ENCODE measurements around the gene COMMD1. TPM values are rescaled to one million over a fixed set of nuclear protein-coding genes. Genes with fewer than 3 reads are reported as not detected.
"Not testable (repeated sequence)": the region's sequence is repeated elsewhere in the genome, so short reads cannot be mapped to it uniquely, and the experiment has no call there.

The COMMD1 gene
- total RNA-seq: 43.0 TPM

DNA sequence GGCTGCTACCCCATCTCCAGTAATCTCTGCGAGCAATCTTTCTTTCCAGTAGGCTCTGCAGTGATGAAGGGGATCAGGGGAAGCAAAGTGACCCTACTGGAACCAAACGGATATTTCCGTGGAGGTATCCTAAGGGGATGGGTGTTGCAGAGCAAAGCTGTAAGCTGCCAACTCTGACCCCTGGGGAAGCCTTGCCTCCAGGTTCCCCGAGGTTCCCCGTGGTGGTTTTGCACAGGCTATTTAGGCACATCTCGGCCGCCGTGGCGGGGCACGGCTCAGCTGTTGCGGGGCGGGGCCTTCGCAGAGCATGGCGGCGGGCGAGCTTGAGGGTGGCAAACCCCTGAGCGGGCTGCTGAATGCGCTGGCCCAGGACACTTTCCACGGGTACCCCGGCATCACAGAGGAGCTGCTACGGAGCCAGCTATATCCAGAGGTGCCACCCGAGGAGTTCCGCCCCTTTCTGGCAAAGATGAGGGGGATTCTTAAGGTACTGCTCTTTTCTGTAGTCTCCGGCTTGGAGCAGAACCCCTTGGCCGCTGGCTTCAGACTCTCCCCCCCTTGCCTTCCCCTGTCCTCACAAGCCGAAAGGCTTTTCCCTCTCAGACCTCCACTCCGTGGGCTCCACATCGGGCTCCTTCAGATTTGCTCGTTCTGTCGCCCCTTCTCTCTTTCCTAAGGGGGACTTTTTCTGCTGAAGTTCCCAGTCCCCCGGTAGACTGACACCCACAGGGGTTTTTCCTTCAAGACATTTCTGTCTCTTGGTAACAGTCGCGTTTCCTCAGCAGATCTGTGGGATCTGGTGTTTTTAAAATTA, at the start of gene COMMD1:
Gene COMMD1 (plus strand): TSS at position 303 of the 814 bp plus-strand sequence. CDS start 5 bp downstream, at position 308.
- Histone ChIP-seq H3K36me3 (no peaks in the 10 kb centered on the region), H3K27ac (peak within 1 kb of the TSS; percentile 71), H3K4me3 (peak within 1 kb of the TSS; percentile 82 to 85), H3K4me1 (peaks cover 19% of the 10 kb centered on the region), H3K9me3 (no peaks in the 10 kb centered on the region), H3K27me3 (no peaks in the 10 kb centered on the region)
- peak in 1 of 2 donors; percentile 90 for DNase-seq (ENCODE audit: extremely low spot score in 2 of 2)
- intact Hi-C loops (cut with DNase I): no loop called here
- TF ChIP-seq POLR2A (IDR thresholded peaks at IDR 0.05) (peak in 1 of 2 donors; percentile 15), POLR2AphosphoS5 (IDR thresholded peaks at IDR 0.05; ENCODE audit: insufficient read depth in 1 of 2, low read depth in 1 of 2) (peak; percentile 72 to 74)
- TF ChIP-seq, protein P1, sequence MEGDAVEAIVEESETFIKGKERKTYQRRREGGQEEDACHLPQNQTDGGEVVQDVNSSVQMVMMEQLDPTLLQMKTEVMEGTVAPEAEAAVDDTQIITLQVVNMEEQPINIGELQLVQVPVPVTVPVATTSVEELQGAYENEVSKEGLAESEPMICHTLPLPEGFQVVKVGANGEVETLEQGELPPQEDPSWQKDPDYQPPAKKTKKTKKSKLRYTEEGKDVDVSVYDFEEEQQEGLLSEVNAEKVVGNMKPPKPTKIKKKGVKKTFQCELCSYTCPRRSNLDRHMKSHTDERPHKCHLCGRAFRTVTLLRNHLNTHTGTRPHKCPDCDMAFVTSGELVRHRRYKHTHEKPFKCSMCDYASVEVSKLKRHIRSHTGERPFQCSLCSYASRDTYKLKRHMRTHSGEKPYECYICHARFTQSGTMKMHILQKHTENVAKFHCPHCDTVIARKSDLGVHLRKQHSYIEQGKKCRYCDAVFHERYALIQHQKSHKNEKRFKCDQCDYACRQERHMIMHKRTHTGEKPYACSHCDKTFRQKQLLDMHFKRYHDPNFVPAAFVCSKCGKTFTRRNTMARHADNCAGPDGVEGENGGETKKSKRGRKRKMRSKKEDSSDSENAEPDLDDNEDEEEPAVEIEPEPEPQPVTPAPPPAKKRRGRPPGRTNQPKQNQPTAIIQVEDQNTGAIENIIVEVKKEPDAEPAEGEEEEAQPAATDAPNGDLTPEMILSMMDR (IDR thresholded peaks at IDR 0.05): peak in 1 of 3 experiments; percentile 17

DNA sequence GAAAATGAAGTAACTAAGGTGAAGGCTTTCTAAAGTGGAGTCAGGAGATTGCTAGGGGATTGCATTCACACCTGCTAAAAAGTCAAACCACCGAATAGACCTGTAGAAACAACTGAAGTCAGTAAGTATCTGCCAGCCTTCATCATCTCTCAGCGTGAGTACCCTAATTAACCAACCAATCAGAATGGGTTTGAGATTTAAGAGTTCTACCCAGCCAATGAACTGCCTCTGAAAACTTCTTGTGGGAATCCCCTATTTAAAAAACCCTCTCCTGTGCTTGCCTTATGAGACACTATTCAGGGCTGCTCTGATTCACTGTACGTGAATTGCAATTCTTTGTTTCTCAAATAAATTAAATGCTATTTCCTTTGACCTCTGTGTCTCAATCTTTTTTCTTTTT, 48.2 kb upstream of the COMMD1 start:
- intact Hi-C loops (cut with DNase I): no loop called here
- DNase-seq (ENCODE audit: extremely low spot score in 2 of 2): no peak
- Histone ChIP-seq H3K4me1 (peaks cover 9% of the 10 kb centered on the region), H3K9me3 (no peaks in the 10 kb centered on the region), H3K27me3 (no peaks in the 10 kb centered on the region), H3K27ac (no peak overlapping the region), H3K4me3 (no peak overlapping the region), H3K36me3 (no peaks in the 10 kb centered on the region)
- TF ChIP-seq, protein P1 (IDR thresholded peaks at IDR 0.05): no peak
- no peak for TF ChIP-seq POLR2AphosphoS5 (IDR thresholded peaks at IDR 0.05; ENCODE audit: insufficient read depth in 1 of 2, low read depth in 1 of 2)
- no peak for TF ChIP-seq POLR2A (IDR thresholded peaks at IDR 0.05)

DNA sequence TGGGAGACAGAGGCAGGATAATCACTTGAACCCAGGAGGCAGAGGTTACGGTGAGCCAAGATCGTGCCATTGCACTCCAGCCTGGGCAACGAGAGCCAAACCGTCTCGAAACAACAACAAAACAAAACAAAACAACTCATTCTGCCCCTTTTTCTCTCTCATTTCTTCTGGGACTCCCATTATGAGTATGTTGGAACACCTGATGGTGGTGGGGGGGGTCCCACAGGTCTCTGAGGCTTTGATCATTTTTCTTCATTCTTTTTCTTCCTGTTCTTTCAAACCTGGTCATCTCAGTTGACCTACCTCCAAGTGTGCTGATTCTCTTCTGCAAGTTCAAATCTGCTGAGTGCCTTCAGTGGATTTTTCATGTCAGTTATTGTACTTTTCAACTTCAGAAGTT, 43.4 kb upstream of the COMMD1 start:
- no peaks in the 10 kb centered on the region for H3K4me1 ChIP-seq
- TF ChIP-seq POLR2AphosphoS5 (IDR thresholded peaks at IDR 0.05; ENCODE audit: insufficient read depth in 1 of 2, low read depth in 1 of 2) (no peak), POLR2A (IDR thresholded peaks at IDR 0.05) (no peak)
- TF ChIP-seq, protein P1 (IDR thresholded peaks at IDR 0.05): no peak
- no peak for DNase-seq (ENCODE audit: extremely low spot score in 2 of 2)
- H3K36me3 ChIP-seq: peaks cover 0 to 16% of the 10 kb centered on the region in 2 donors
- H3K4me3 ChIP-seq: no peak overlapping the region
- H3K9me3 ChIP-seq: no peaks in the 10 kb centered on the region
- no peak overlapping the region for H3K27ac ChIP-seq
- no peaks in the 10 kb centered on the region for H3K27me3 ChIP-seq
- intact Hi-C loops (cut with DNase I): no loop called here

DNA sequence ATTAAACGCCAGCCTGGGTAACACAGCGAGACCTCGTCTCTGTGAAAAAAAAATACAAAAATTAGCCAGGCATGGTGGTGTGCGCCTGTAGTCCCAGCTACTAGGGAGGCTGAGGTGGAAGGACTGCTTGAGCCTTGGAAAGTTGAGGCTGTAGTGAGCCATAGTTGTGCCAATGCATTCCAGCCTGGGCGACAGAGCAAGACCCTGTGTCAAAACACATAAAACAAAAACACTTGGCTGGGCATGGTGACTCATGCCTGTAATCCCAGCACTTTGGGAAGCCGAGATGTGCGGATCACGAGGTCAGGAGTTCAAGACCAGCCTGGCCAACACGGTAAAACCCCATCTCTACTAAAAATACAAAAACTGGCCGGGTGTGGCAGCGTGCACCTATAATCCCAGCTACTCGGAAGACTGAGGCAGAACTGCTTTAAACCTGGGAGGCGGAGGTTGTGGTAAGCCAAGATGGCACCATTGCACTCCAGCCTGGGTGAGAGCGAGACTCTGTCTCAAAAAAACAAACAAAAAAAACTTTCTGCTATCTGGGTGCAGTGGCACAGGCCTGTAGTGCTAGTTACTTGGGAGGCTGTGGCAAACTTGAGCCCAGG, 38.9 kb upstream of the COMMD1 start:
- H3K27me3 ChIP-seq; H3K4me3 ChIP-seq; H3K4me1 ChIP-seq; H3K9me3 ChIP-seq; DNase-seq (ENCODE audit: extremely low spot score in 2 of 2); intact Hi-C loops (cut with DNase I); H3K27ac ChIP-seq: not testable (repeated sequence)
- peaks cover 0 to 60% of the 10 kb centered on the region in 2 donors for H3K36me3 ChIP-seq

DNA sequence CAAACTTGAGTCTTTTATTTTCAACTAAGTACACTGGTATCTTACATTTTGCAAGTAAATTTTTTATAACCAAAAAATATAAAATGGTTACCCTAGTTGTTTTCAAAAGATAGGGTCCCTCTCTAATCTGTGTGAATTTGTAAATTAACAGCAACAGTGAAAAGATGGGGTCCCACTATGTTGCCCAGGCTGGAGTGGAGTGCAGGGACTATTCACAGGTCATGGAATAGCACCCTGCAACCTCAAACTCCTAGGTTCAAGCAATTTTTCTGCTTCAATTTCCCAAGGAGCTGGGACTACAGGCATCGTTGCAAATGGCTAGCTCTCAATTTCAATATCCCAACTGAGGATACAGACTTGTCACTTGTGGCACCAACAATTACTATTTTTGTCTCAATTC, 29.1 kb upstream of the COMMD1 start:
- no peak overlapping the region for H3K4me3 ChIP-seq
- intact Hi-C loops (cut with DNase I): no loop called here
- no peaks in the 10 kb centered on the region for H3K9me3 ChIP-seq
- DNase-seq (ENCODE audit: extremely low spot score in 2 of 2): no peak
- no peaks in the 10 kb centered on the region for H3K4me1 ChIP-seq
- H3K27ac ChIP-seq: no peak overlapping the region
- H3K36me3 ChIP-seq: peaks cover 0 to 90% of the 10 kb centered on the region in 2 donors
- no peak for TF ChIP-seq POLR2A (IDR thresholded peaks at IDR 0.05)
- TF ChIP-seq, protein P1 (IDR thresholded peaks at IDR 0.05): no peak
- no peak for TF ChIP-seq POLR2AphosphoS5 (IDR thresholded peaks at IDR 0.05; ENCODE audit: insufficient read depth in 1 of 2, low read depth in 1 of 2)
- H3K27me3 ChIP-seq: no peaks in the 10 kb centered on the region

Measured in vagina (tissue), 2 donors.